Stimulated activated memory B cell treated with anti-CD40 and anti-IgM and Interleukin-4, amounts not matched to agents 10 μg/mL and 1 μg/mL and 100 μg/mL, for 72 hours (primary cell): Measurements from ENCODE around the gene CDKL1.

Experiments
- ATAC-seq: fragments of 150-1000 bp; cut with Tn5 transposase; 2 replicates; pipeline ENCODE4 v1.10.0; 2021
- H3K27ac Mint-ChIP-seq: one replicate; pipeline ENCODE4 v1.8.0; 2022; ENCODE audit warnings: mild to moderate bottlenecking, mixed read lengths
- H3K27me3 Mint-ChIP-seq: one replicate; pipeline ENCODE4 v1.8.0; 2022; ENCODE audit warnings: mixed read lengths
- H3K36me3 Mint-ChIP-seq: one replicate; pipeline ENCODE4 v1.8.0; 2022; ENCODE audit warnings: mixed read lengths
- H3K4me1 Mint-ChIP-seq: one replicate; pipeline ENCODE4 v1.8.0; 2022; ENCODE audit warnings: mixed read lengths
- H3K4me3 Mint-ChIP-seq: one replicate; pipeline ENCODE4 v1.8.0; 2022; ENCODE audit warnings: mild to moderate bottlenecking, moderate library complexity, mixed read lengths
- H3K9me3 Mint-ChIP-seq: one replicate; pipeline ENCODE4 v1.8.0; 2022; ENCODE audit warnings: mixed read lengths

Gene CDKL1

DNA sequence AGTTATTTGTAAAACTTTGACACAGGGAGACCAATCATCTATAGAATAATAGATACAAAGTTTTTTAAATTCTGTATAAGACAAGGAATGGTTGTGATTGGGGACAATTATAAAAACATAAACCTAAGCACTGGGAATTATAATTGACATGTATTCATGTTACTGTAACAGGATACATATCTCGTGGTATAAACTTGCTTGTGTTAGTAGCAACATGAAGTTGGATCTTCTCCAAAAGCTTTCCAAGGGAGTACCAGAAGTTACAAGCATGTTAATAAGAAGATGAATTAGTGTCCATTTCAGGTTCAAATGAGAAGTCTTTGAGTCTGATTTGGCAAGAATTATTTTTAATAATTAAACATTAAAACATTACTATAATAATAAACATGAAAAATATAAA is 42.2 kb downstream of the CDKL1 start:
- peaks cover 8% of the 10 kb centered on the region for H3K4me1 Mint-ChIP-seq
- H3K27me3 Mint-ChIP-seq = no peaks in the 10 kb centered on the region
- no peak overlapping the region for H3K4me3 Mint-ChIP-seq
- no peaks in the 10 kb centered on the region for H3K9me3 Mint-ChIP-seq
- peaks cover 39% of the 10 kb centered on the region for H3K36me3 Mint-ChIP-seq
- no peak overlapping the region for H3K27ac Mint-ChIP-seq
- ATAC-seq = no peak

DNA sequence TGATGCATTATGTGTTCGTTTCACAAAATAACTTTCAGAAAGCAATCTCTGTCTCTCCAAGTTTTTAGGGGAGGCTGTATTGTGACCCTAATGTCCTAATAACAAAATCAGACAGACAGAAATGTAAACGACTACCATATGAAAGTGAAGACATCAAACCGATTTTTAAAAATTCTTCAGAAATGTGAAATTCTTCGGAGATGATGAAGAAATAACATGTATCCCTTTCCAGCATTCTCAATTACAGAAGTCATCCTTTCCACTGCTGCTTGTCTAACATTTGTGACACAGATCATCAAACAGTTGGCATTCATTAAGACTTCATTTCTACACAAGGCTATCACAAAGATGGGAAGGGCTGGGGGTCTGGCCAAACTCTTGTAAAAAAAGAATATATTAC is 43.6 kb downstream of the CDKL1 start:
- no peaks in the 10 kb centered on the region for H3K9me3 Mint-ChIP-seq
- no peaks in the 10 kb centered on the region for H3K27me3 Mint-ChIP-seq
- H3K4me1 Mint-ChIP-seq = peaks cover 8% of the 10 kb centered on the region
- H3K4me3 Mint-ChIP-seq = no peak overlapping the region
- no peak overlapping the region for H3K27ac Mint-ChIP-seq
- peaks cover 29% of the 10 kb centered on the region for H3K36me3 Mint-ChIP-seq
- ATAC-seq = no peak

- Mint-ChIP-seq H3K36me3 (peaks cover 23% of the 10 kb centered on the region), H3K4me1 (peaks cover 9% of the 10 kb centered on the region), H3K27ac (no peak overlapping the region), H3K4me3 (no peak overlapping the region), H3K27me3 (no peaks in the 10 kb centered on the region), H3K9me3 (no peaks in the 10 kb centered on the region)
- no peak for ATAC-seq
Measured at GRCh38 chr14:50352584-50352983, 44.1 kb downstream of the CDKL1 start.

- Mint-ChIP-seq H3K27ac (no peak overlapping the region), H3K4me1 (peaks cover 15% of the 10 kb centered on the region), H3K36me3 (peaks cover 9% of the 10 kb centered on the region), H3K27me3 (no peaks in the 10 kb centered on the region), H3K4me3 (no peak overlapping the region), H3K9me3 (no peaks in the 10 kb centered on the region)
- ATAC-seq = no peak
Measured at GRCh38 chr14:50350975-50351374, 45.7 kb downstream of the CDKL1 start.

GRCh38 chr14:50348933-50349332 is 47.7 kb downstream of the CDKL1 start:
- Mint-ChIP-seq H3K27me3 (no peaks in the 10 kb centered on the region), H3K27ac (no peak overlapping the region), H3K4me1 (peaks cover 26% of the 10 kb centered on the region), H3K4me3 (no peak overlapping the region), H3K36me3 (peaks cover 9% of the 10 kb centered on the region), H3K9me3 (no peaks in the 10 kb centered on the region)
- ATAC-seq = no peak

DNA sequence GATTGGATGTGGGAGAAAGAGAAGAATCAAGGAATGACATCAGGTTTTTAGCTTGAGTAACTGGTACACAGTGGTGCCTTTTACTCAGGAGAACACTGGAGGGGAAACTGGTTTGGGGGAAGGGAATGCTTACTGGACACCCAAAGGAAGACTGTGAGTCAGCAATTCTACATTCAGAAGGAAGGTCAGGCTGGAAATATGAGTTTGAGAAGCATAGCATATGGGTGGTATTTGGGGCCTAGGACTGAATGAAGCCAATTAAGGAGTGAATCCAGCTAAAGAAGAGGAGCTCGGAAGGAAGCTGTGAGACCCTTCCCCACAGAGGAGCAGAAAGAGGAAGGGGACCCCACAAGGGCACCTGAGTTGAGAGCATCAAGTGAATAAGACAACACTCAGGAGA is 49.2 kb downstream of the CDKL1 start:
- Mint-ChIP-seq H3K4me1 (peaks cover 32% of the 10 kb centered on the region), H3K36me3 (peaks cover 9% of the 10 kb centered on the region), H3K27ac (peak overlapping the region; percentile 34), H3K4me3 (no peak overlapping the region), H3K27me3 (no peaks in the 10 kb centered on the region), H3K9me3 (no peaks in the 10 kb centered on the region)
- ATAC-seq = no peak

DNA sequence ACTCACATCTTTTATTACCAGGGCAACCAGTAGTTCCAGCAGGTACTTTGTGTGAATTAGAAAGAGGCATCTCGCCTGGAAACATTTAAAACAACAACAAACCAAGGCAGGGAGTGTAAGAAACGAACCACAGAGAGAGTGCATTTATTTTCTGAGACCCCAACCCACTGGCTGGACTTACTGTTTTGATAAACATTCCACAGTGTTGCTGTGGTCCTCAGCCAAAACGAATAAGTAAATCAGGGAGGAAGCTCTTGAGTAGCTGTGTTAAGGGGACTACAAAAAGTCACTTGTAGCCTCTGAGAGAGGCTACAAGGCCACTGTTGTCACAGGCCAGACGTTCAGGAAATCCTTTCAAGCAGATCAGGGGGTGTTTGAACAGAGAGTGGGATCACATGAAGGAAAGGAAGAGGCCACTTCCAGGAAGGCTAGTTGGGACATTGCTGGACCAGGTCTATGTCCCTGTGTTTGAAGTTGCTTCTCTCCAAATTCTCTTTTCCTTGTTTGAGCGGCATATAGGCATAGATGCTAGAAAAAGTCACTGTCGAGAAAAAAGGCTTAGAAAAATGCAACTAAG is 50.7 kb downstream of the CDKL1 start:
- Mint-ChIP-seq H3K36me3 (peaks cover 3% of the 10 kb centered on the region), H3K4me1 (peaks cover 24% of the 10 kb centered on the region), H3K4me3 (no peak overlapping the region), H3K27me3 (no peaks in the 10 kb centered on the region), H3K9me3 (no peaks in the 10 kb centered on the region), H3K27ac (no peak overlapping the region)
- ATAC-seq = no peak

DNA sequence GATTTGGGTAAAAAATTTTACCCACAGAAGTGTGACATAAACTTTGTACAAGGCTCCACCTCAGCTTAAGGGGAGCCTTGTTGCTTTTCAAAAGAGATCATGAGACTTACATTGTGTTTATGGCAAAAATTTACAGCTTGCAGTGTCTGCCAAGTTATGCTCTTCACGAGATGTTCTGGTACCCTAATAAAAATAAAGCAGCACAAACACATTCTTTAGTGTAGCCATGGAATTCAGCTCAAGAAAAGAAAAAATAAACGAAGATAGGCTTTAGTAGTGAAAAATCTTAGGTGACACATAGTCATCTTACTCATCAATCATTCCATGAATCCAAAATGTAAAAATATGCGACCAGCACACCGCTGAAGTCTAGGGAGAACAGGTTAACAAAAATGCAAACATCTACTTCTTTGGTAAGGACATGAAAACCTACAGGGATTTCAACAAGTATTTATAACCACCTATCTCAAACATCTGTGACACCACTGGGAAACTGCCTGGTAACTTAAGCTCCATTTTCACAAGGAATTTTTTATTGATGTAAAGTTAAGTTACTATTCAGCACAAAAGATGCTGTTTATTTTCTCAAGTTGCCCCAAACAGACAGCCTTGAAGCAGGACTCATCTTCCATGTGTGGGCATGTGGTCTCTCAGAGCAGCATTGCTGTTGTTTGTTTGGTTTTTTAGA is 51.7 kb downstream of the CDKL1 start:
- Mint-ChIP-seq H3K27ac (peak overlapping the region; percentile 44), H3K9me3 (no peaks in the 10 kb centered on the region), H3K4me1 (peaks cover 24% of the 10 kb centered on the region), H3K4me3 (no peak overlapping the region), H3K27me3 (no peaks in the 10 kb centered on the region), H3K36me3 (peaks cover 4% of the 10 kb centered on the region)
- ATAC-seq = no peak

GRCh38 chr14:50344116-50344775 is 52.4 kb downstream of the CDKL1 start:
- peaks cover 24% of the 10 kb centered on the region for H3K4me1 Mint-ChIP-seq
- ATAC-seq = peak; percentile 95
- no peaks in the 10 kb centered on the region for H3K9me3 Mint-ChIP-seq
- H3K36me3 Mint-ChIP-seq = peaks cover 5% of the 10 kb centered on the region
- H3K27me3 Mint-ChIP-seq = no peaks in the 10 kb centered on the region
- H3K27ac Mint-ChIP-seq = peak overlapping the region; percentile 44
- no peak overlapping the region for H3K4me3 Mint-ChIP-seq

DNA sequence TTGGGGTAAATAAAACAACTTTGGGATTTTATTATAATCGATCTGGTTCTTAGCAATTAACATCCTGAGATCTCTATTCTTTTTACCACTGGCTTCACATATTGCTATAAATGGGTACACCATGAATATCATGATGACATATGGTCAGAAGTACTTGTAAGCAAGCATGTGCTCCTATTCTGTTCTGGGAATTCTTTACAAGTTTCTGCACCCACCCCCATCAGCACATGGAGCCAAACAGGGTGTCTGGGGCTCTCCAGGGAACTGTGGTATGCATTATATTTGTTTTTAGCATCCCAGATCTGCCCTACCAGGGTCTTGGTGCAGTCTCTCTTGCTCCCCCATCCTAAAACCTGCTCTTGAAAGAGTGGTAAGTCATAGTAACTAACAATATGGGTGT is 53.2 kb downstream of the CDKL1 start:
- Mint-ChIP-seq H3K36me3 (peaks cover 13% of the 10 kb centered on the region), H3K4me3 (no peak overlapping the region), H3K27me3 (no peaks in the 10 kb centered on the region), H3K9me3 (no peaks in the 10 kb centered on the region), H3K27ac (peak overlapping the region; percentile 44), H3K4me1 (peaks cover 24% of the 10 kb centered on the region)
- no peak for ATAC-seq

DNA sequence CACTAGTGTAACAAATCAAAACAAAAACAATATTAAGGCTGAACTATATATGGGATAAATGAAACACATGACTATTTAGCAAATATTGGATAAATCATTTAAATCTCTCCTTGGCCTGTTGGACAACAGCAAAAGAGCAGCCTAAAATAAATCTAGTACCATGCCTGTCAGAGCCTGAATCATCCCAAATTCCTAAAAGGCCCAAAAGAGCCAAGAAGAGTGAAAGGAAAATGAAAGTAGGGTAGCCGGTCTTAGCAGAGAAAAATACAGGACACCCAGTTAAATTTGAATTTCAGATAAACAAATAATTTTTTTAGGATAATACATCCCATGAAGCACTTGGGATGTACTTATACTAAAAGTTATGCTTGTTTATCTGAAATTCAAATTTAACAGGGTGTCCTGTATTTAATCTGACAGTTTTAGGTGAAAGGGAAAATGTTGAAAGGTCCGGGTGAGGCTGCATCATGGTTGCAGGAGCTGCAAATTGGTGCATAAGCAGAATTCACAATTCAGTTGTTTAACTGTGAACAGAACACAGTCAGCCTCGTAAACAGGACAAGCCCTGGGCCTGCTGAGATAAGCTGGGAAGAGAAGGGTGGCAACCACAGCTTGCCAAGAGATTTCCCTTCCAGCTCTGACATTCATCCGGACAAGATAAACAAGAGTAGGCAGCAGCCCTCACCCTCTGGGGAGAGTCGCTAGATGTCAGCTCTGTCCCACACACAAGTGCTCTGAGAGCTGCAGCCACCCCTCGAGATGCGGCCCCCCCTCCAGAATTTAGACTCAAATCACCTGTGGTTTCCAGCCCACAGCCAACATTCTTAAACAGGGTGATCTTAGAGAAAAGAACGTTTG is 54.2 kb downstream of the CDKL1 start:
- Mint-ChIP-seq H3K27me3 (no peaks in the 10 kb centered on the region), H3K36me3 (peaks cover 15% of the 10 kb centered on the region), H3K9me3 (no peaks in the 10 kb centered on the region), H3K27ac (no peak overlapping the region), H3K4me1 (peaks cover 22% of the 10 kb centered on the region), H3K4me3 (no peak overlapping the region)
- no peak for ATAC-seq

DNA sequence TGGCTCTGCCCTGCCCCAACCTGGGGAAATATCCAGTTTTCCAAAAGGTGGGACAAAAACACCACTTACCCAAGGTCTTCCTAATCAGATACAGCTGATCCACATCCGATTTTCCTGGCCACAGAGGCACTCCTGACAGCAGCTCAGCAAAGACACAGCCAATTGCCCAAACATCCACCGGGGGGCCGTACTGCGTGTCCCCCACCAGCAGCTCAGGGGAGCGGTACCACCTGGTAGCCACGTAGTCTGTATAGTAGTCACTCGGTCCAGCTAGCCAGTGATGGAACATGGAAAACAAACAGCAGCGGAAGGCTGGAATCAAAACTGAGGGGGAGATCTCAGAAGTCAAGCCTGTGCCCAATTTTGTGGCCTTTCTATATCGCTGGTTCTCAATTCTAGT is 55.7 kb downstream of the CDKL1 start:
- Mint-ChIP-seq H3K36me3 (peaks cover 15% of the 10 kb centered on the region), H3K27me3 (no peaks in the 10 kb centered on the region), H3K4me3 (no peak overlapping the region), H3K9me3 (no peaks in the 10 kb centered on the region), H3K27ac (no peak overlapping the region), H3K4me1 (peaks cover 24% of the 10 kb centered on the region)
- ATAC-seq = no peak

GRCh38 chr14:50340045-50340444 is 56.6 kb downstream of the CDKL1 start:
- Mint-ChIP-seq H3K4me3 (no peak overlapping the region), H3K27ac (no peak overlapping the region), H3K27me3 (no peaks in the 10 kb centered on the region), H3K9me3 (no peaks in the 10 kb centered on the region), H3K4me1 (peaks cover 30% of the 10 kb centered on the region), H3K36me3 (peaks cover 15% of the 10 kb centered on the region)
- no peak for ATAC-seq

DNA sequence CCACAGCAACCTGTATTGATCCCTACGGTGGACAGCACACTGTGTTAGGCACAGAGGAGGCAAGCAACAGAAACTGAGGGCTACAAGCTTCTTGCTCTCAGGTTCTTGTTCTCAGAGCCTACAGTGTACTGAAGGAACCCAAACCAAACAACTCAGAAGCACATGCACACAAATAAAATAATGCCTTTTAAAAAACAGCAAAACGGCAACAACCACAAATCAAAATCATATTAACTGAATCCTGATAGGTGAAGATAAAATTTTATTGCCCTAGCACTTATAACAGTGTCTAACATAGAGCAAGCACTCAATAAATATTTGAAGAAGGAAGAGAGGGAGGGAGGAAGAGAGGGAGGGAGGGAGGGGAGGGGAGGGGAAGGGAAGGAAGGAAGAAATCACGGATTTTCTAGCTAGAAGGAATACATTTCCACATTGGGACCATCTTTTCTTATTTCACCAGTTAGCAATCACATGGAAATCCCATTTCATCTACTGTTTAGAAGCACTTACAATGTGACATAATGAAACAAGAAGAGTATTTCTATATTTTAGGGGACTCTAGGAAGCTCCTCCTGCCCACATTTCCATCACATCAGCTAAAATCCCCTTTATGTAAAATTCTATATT is 57.4 kb downstream of the CDKL1 start:
- no peak for ATAC-seq
- Mint-ChIP-seq H3K9me3 (no peaks in the 10 kb centered on the region), H3K4me3 (no peak overlapping the region), H3K36me3 (peaks cover 15% of the 10 kb centered on the region), H3K4me1 (peaks cover 23% of the 10 kb centered on the region), H3K27ac (no peak overlapping the region), H3K27me3 (no peaks in the 10 kb centered on the region)

- Mint-ChIP-seq H3K36me3 (peaks cover 15% of the 10 kb centered on the region), H3K4me1 (peaks cover 16% of the 10 kb centered on the region), H3K27me3 (no peaks in the 10 kb centered on the region), H3K4me3 (no peak overlapping the region), H3K27ac (no peak overlapping the region), H3K9me3 (no peaks in the 10 kb centered on the region)
- ATAC-seq = no peak
Measured at GRCh38 chr14:50338587-50338986, 58.1 kb downstream of the CDKL1 start.
